C4-2B (cell line): ENCODE data around the gene ZNF446.
"Not testable (repeated sequence)": the region's sequence is repeated elsewhere in the genome, so short reads cannot be mapped to it uniquely, and the experiment has no call there.

Source experiments
- H3K27ac ChIP-seq: fragments of 450-650 bp; 2 replicates; pipeline ENCODE4 v1.5.1; 2017
- ZFX ChIP-seq: fragments of 450-650 bp; IDR thresholded peaks from 2 replicates; pipeline ENCODE4 v1.6.1; 2017
- TF ChIP-seq, protein P1 (sequence below): fragments of 450-650 bp; conservative IDR thresholded peaks from 2 replicates; pipeline ENCODE4 v1.5.1; 2017; ENCODE audit warnings: mild to moderate bottlenecking

ZNF446 gene

GRCh38 chr19:58475714-58476497, at the start of gene ZNF446:
TSS of gene ZNF446 (plus strand) at chr19:58476352. CDS start at chr19:58477219, 867 bp downstream.
- H3K27ac ChIP-seq, result peak within 1 kb of the TSS; percentile 89
- TF ChIP-seq, protein P1, sequence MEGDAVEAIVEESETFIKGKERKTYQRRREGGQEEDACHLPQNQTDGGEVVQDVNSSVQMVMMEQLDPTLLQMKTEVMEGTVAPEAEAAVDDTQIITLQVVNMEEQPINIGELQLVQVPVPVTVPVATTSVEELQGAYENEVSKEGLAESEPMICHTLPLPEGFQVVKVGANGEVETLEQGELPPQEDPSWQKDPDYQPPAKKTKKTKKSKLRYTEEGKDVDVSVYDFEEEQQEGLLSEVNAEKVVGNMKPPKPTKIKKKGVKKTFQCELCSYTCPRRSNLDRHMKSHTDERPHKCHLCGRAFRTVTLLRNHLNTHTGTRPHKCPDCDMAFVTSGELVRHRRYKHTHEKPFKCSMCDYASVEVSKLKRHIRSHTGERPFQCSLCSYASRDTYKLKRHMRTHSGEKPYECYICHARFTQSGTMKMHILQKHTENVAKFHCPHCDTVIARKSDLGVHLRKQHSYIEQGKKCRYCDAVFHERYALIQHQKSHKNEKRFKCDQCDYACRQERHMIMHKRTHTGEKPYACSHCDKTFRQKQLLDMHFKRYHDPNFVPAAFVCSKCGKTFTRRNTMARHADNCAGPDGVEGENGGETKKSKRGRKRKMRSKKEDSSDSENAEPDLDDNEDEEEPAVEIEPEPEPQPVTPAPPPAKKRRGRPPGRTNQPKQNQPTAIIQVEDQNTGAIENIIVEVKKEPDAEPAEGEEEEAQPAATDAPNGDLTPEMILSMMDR, result no peak
- peak; percentile 88; the same call in 1 of the 2 replicates for TF ChIP-seq ZFX

DNA sequence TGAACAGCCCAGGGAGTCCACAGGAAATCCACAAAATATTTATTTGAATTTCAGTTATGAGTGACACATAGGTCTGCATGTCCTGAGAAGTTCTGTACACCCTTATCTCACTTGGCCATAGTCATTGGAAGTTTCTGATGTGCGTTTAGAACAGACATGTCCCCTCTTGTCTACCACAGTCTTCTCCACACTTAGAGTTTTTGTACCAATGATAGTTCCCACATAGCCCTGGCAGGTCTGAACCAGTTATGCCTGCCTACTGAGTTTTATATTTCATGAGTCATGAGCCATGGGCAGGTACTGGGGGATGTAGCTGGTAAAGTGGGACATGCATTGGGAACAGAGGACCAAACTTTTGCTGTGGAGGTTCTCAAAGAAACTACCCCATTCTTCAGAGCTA, 47.5 kb upstream of the ZNF446 start:
- no peak for TF ChIP-seq ZFX
- TF ChIP-seq, protein P1, result no peak
- no peak overlapping the region for H3K27ac ChIP-seq

DNA sequence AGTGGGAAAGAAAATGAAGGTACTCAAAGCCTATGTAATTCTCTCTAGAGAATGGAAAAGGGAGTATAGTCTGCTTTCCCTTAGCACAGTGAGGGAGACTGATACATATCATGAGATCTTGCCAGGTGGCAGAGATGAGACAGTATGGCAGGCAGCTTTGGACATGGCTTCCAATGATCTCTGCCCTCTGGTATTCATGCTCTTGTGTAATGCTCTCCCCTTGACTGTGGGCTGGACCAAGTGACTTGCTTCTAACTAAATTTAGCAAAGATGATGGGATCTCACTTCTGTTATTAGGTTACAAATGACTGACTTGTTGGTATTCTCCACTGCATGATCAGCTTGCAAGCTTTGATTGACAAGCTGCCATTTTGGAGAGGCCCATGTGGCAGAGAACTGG, 46.4 kb upstream of the ZNF446 start:
- no peak overlapping the region for H3K27ac ChIP-seq

DNA sequence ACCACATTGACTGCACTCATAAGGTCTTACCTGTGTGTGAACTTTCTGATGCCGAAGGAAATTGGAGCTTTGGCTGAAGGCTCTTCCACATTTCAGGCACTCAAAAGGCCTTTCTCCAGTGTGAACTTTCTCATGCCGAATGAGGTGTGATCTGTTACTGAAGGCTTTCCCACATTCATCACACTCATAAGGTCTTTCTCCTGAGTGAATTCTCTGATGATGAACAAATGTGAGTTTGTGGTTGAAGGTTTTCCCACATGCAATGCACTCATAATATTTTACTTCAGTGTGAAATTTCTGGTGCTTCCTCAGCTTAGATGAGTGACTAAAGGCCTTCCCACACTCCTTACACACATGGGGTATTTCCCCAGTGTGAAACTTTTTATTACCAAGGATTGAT, 41.9 kb upstream of the ZNF446 start:
- no peak overlapping the region for H3K27ac ChIP-seq
- TF ChIP-seq ZFX, result no peak
- TF ChIP-seq, protein P1, result no peak

More for the DNA sequence above, 46.4 kb upstream of the ZNF446 start:
- no peak for TF ChIP-seq ZFX
- TF ChIP-seq, protein P1, result no peak

DNA sequence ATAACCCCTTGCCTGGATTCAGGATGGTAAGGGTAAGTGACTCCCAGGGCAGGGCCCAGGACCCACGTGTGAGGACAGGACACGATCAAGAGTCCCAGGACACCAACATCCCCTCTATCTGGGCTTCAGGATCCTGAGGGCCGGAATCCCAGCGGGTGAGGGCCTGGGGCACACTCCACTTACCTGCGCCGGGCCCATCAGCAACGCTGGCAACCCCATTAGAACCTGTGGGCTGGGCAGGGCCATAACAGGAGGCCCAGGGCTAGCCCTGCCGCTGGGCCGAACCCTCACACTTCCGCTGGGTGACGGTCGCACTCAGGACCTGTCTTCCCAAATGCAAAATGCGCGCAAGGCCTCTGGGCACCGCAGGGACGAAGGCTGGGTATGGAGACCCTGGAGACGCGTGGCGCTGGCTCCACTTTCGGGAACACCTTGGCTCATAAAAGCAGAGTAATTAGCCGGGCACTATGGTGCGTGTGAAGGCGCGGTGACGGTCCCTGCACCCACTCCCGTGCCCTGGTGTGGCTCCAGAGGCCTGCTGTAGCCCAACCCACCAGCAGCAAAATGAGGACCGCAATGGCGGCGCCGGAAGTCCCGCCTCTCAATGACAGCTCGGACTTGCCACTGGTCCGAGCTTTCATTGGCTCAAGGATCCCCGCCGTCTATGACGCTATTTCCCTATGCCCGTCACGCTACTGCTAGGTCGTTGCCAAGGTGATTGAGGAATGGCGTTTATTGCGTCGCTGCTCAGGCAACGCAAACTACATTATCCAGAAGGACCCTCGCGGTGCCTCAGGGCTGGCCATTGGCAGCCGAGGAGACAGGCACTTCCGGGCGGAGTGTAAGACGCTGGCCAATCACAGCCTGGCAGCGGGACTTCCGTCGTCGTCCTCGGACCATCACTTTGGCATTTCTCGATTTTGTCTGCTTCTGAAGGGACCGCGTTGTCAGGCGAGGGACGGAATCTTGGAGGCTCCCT, 36.3 kb upstream of the ZNF446 start, which contains the start of gene ZNF132:
TSS of gene ZNF132 (minus strand) at position 578 of the 979 bp plus-strand sequence. CDS start at position 246, 332 bp downstream.
- H3K27ac ChIP-seq, result no peak within 1 kb of the TSS; the same call in 1 of the 2 replicates
- TF ChIP-seq, protein P1, result no peak
- no peak for TF ChIP-seq ZFX

GRCh38 chr19:58440556-58440955, 35.6 kb upstream of the ZNF446 start:
- H3K27ac ChIP-seq, result no peak overlapping the region
- TF ChIP-seq ZFX, result no peak
- TF ChIP-seq, protein P1, result no peak

GRCh38 chr19:58442986-58443385, 33.2 kb upstream of the ZNF446 start:
- H3K27ac ChIP-seq, result not testable (repeated sequence)

DNA sequence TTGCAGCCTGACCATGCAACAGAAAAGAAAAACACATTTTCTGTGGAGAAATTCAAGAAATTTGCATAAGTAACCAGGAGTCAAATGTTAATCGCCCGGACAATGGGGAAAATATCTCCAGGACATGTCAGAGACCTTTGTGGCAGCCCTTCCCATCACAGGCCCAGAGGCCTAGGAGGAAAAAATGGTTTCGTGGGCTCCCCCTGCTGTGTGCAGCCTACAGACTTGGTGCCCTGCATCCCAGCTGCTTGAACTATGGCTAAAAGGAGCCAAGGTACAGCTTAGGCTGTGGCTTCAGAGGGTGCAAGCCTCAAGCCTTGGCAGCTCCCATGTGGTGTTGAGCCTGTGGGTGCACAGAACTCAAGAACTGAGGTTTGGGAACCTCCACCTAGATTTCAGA, 27.3 kb upstream of the ZNF446 start:
- H3K27ac ChIP-seq, result not testable (repeated sequence)

GRCh38 chr19:58449980-58450379, 26.2 kb upstream of the ZNF446 start:
- H3K27ac ChIP-seq, result not testable (repeated sequence)
